Measurements from ENCODE around the gene ZNF107.

The ZNF107 gene

GRCh38 chr7:64755865-64756264, 89.9 kb downstream of the ZNF107 start:
- no peak for TF ChIP-seq EZH2phosphoT487 (IDR thresholded peaks at IDR 0.05; ENCODE audit: borderline replicate concordance, low read length)
- TF ChIP-seq CTCF (IDR thresholded peaks at IDR 0.05; ENCODE audit: low read depth, low read length, poor library complexity, severe bottlenecking), result no peak
- Histone ChIP-seq H3K9me3 (ENCODE audit: control insufficient read depth, insufficient read depth, low read length) (no peaks in the 10 kb centered on the region), H3K79me2 (ENCODE audit: control insufficient read depth, low read length) (no peaks in the 10 kb centered on the region), H3K36me3 (ENCODE audit: control insufficient read depth, low read length) (no peaks in the 10 kb centered on the region), H4K20me1 (ENCODE audit: control insufficient read depth, insufficient read depth, low read depth, low read length) (no peaks in the 10 kb centered on the region), H3K4me2 (ENCODE audit: low read length) (no peak overlapping the region), H3K27ac (ENCODE audit: low read depth, low read length) (no peak overlapping the region), H3K4me1 (ENCODE audit: control insufficient read depth, low read length) (no peaks in the 10 kb centered on the region), H3K27me3 (ENCODE audit: control insufficient read depth, low read length) (no peaks in the 10 kb centered on the region), H3F3A (ENCODE audit: control insufficient read depth, insufficient read depth) (no peaks in the 10 kb centered on the region), H3K9me2 (replicated peaks; ENCODE audit: control insufficient read depth, low read length) (no peaks in the 10 kb centered on the region), H3K4me3 (ENCODE audit: low read length) (no peak overlapping the region)

- H3K4me2 ChIP-seq (ENCODE audit: low read length), result no peak overlapping the region
- no peaks in the 10 kb centered on the region for H3K27me3 ChIP-seq (ENCODE audit: control insufficient read depth, low read length)
- no peaks in the 10 kb centered on the region for H3K36me3 ChIP-seq (ENCODE audit: control insufficient read depth, low read length)
- H3F3A ChIP-seq (ENCODE audit: control insufficient read depth, insufficient read depth), result no peaks in the 10 kb centered on the region
- no peak overlapping the region for H3K4me3 ChIP-seq (ENCODE audit: low read length)
- no peaks in the 10 kb centered on the region for H3K9me3 ChIP-seq (ENCODE audit: control insufficient read depth, insufficient read depth, low read length)
- no peaks in the 10 kb centered on the region for H3K79me2 ChIP-seq (ENCODE audit: control insufficient read depth, low read length)
- H3K27ac ChIP-seq (ENCODE audit: low read depth, low read length), result no peak overlapping the region
- H3K9me2 ChIP-seq (replicated peaks; ENCODE audit: control insufficient read depth, low read length), result no peaks in the 10 kb centered on the region
- no peaks in the 10 kb centered on the region for H3K4me1 ChIP-seq (ENCODE audit: control insufficient read depth, low read length)
- TF ChIP-seq CTCF (IDR thresholded peaks at IDR 0.05; ENCODE audit: low read depth, low read length, poor library complexity, severe bottlenecking) (no peak), EZH2phosphoT487 (IDR thresholded peaks at IDR 0.05; ENCODE audit: borderline replicate concordance, low read length) (no peak)
- H4K20me1 ChIP-seq (ENCODE audit: control insufficient read depth, insufficient read depth, low read depth, low read length), result no peaks in the 10 kb centered on the region
These were observed 92.2 kb downstream of the ZNF107 start for GRCh38 chr7:64758151-64758550.

Measured in DOHH2 (cell line).